Rectal smooth muscle tissue (tissue), 1 donor: ENCODE results near the gene CAMTA1.
"Not testable (repeated sequence)": the region's sequence is repeated elsewhere in the genome, so short reads cannot be mapped to it uniquely, and the experiment has no call there.

Experiments used
- H3K27ac ChIP-seq: one replicate; pipeline ENCODE4 v1.7.0; 2013; ENCODE audit warnings: low read depth, low read length, inconsistent platforms
- H3K27me3 ChIP-seq: one replicate; pipeline ENCODE4 v1.7.0; 2013; ENCODE audit warnings: low read length; ENCODE audit not compliant: control insufficient read depth, insufficient read depth
- H3K36me3 ChIP-seq: one replicate; pipeline ENCODE4 v1.7.0; 2013; ENCODE audit warnings: low read length; ENCODE audit not compliant: control insufficient read depth, insufficient read depth
- H3K4me1 ChIP-seq: one replicate; pipeline ENCODE4 v1.7.0; 2013; ENCODE audit warnings: low read length; ENCODE audit not compliant: control insufficient read depth, insufficient read depth
- H3K4me3 ChIP-seq: one replicate; pipeline ENCODE4 v1.7.0; 2013; ENCODE audit warnings: low read length
- H3K9ac ChIP-seq: one replicate; pipeline ENCODE4 v1.7.0; 2013; ENCODE audit warnings: low read length

CAMTA1 gene

GRCh38 chr1:7145947-7146346 lies 360.7 kb downstream of the CAMTA1 start:
- H3K36me3 ChIP-seq, result no peaks in the 10 kb centered on the region
- H3K4me1 ChIP-seq, result no peaks in the 10 kb centered on the region
- H3K4me3 ChIP-seq, result no peak overlapping the region
- peaks cover 2% of the 10 kb centered on the region for H3K27me3 ChIP-seq
- no peak overlapping the region for H3K9ac ChIP-seq
- no peak overlapping the region for H3K27ac ChIP-seq

GRCh38 chr1:7146710-7147109 lies 361.5 kb downstream of the CAMTA1 start:
- Histone ChIP-seq H3K4me3 (no peak overlapping the region), H3K36me3 (no peaks in the 10 kb centered on the region), H3K27ac (no peak overlapping the region), H3K4me1 (no peaks in the 10 kb centered on the region), H3K9ac (no peak overlapping the region), H3K27me3 (peaks cover 2% of the 10 kb centered on the region)

- not testable (repeated sequence) for H3K9ac ChIP-seq, H3K4me3 ChIP-seq, H3K36me3 ChIP-seq, H3K27me3 ChIP-seq, H3K27ac ChIP-seq, H3K4me1 ChIP-seq
Measured at GRCh38 chr1:7147581-7148282, 362.5 kb downstream of the CAMTA1 start.

GRCh38 chr1:7149080-7149838 lies 364.0 kb downstream of the CAMTA1 start:
- H3K27me3 ChIP-seq, result peaks cover 2% of the 10 kb centered on the region
- no peak overlapping the region for H3K9ac ChIP-seq
- no peak overlapping the region for H3K4me3 ChIP-seq
- no peaks in the 10 kb centered on the region for H3K36me3 ChIP-seq
- H3K4me1 ChIP-seq, result no peaks in the 10 kb centered on the region
- no peak overlapping the region for H3K27ac ChIP-seq

- Histone ChIP-seq H3K4me1 (no peaks in the 10 kb centered on the region), H3K36me3 (no peaks in the 10 kb centered on the region), H3K27me3 (peaks cover 2% of the 10 kb centered on the region), H3K9ac (no peak overlapping the region), H3K4me3 (no peak overlapping the region), H3K27ac (no peak overlapping the region)
Measured at GRCh38 chr1:7150724-7151280, 365.5 kb downstream of the CAMTA1 start.

GRCh38 chr1:7151978-7152377 lies 366.7 kb downstream of the CAMTA1 start:
- H3K27me3 ChIP-seq, result peaks cover 2% of the 10 kb centered on the region
- H3K4me3 ChIP-seq, result no peak overlapping the region
- no peaks in the 10 kb centered on the region for H3K4me1 ChIP-seq
- H3K36me3 ChIP-seq, result no peaks in the 10 kb centered on the region
- no peak overlapping the region for H3K27ac ChIP-seq
- H3K9ac ChIP-seq, result no peak overlapping the region

GRCh38 chr1:7152655-7153054 lies 367.4 kb downstream of the CAMTA1 start:
- Histone ChIP-seq H3K4me1 (no peaks in the 10 kb centered on the region), H3K27me3 (peaks cover 2% of the 10 kb centered on the region), H3K36me3 (no peaks in the 10 kb centered on the region), H3K27ac (no peak overlapping the region), H3K4me3 (no peak overlapping the region), H3K9ac (no peak overlapping the region)

- H3K27me3 ChIP-seq, result no peaks in the 10 kb centered on the region
- no peaks in the 10 kb centered on the region for H3K4me1 ChIP-seq
- H3K4me3 ChIP-seq, result no peak overlapping the region
- H3K9ac ChIP-seq, result no peak overlapping the region
- no peak overlapping the region for H3K27ac ChIP-seq
- no peaks in the 10 kb centered on the region for H3K36me3 ChIP-seq
Measured at GRCh38 chr1:7153464-7153863, 368.2 kb downstream of the CAMTA1 start.

- H3K4me3 ChIP-seq, result no peak overlapping the region
- H3K9ac ChIP-seq, result no peak overlapping the region
- no peaks in the 10 kb centered on the region for H3K36me3 ChIP-seq
- no peak overlapping the region for H3K27ac ChIP-seq
- no peaks in the 10 kb centered on the region for H3K4me1 ChIP-seq
- H3K27me3 ChIP-seq, result no peaks in the 10 kb centered on the region
Measured at GRCh38 chr1:7159116-7159781, 374.0 kb downstream of the CAMTA1 start.

GRCh38 chr1:7168554-7168953 lies 383.3 kb downstream of the CAMTA1 start:
- H3K9ac ChIP-seq, H3K36me3 ChIP-seq, H3K27ac ChIP-seq, H3K27me3 ChIP-seq, H3K4me3 ChIP-seq, H3K4me1 ChIP-seq: not testable (repeated sequence)

GRCh38 chr1:7171168-7171567 lies 385.9 kb downstream of the CAMTA1 start:
- H3K36me3 ChIP-seq, result no peaks in the 10 kb centered on the region
- no peaks in the 10 kb centered on the region for H3K4me1 ChIP-seq
- no peak overlapping the region for H3K4me3 ChIP-seq
- no peaks in the 10 kb centered on the region for H3K27me3 ChIP-seq
- no peak overlapping the region for H3K9ac ChIP-seq
- no peak overlapping the region for H3K27ac ChIP-seq

GRCh38 chr1:7171574-7171973 lies 386.3 kb downstream of the CAMTA1 start:
- no peak overlapping the region for H3K27ac ChIP-seq
- H3K36me3 ChIP-seq, result no peaks in the 10 kb centered on the region
- no peak overlapping the region for H3K4me3 ChIP-seq
- H3K4me1 ChIP-seq, result no peaks in the 10 kb centered on the region
- no peaks in the 10 kb centered on the region for H3K27me3 ChIP-seq
- no peak overlapping the region for H3K9ac ChIP-seq
